Uterus (tissue), 4 donors: ENCODE measurements around the gene FAM3C. TPM values are rescaled to one million over a fixed set of nuclear protein-coding genes. Genes with fewer than 3 reads are reported as not detected.
"Not testable (repeated sequence)": the region's sequence is repeated elsewhere in the genome, so short reads cannot be mapped to it uniquely, and the experiment has no call there.

Experiments used
- DNase-seq, 2 donors: peaks; one replicate each; pipeline ENCODE4 v3.0.0-alpha.2; 2019 to 2020
- H3K27ac ChIP-seq, 2 donors: fragments of 200-600 bp; sonication (generic); 1 replicate in 1 of 2; 2 replicates in 1 of 2; pipeline ENCODE4 v1.5.1; 2016 to 2018
- H3K27me3 ChIP-seq, 2 donors: fragments of 200-600 bp; sonication (generic); one replicate each; pipeline ENCODE4 v1.5.1; 2018 to 2019; ENCODE audit warnings: control low read depth in 1 of 2
- H3K36me3 ChIP-seq, 2 donors: fragments of 200-600 bp; sonication (generic); one replicate each; pipeline ENCODE4 v1.5.1; 2019; ENCODE audit warnings: control low read depth in 1 of 2
- H3K4me1 ChIP-seq, 2 donors: fragments of 200-600 bp; sonication (generic); one replicate each; pipeline ENCODE4 v1.5.1; 2018 to 2019; ENCODE audit warnings: control low read depth in 1 of 2
- H3K4me3 ChIP-seq, 2 donors: fragments of 200-600 bp; sonication (generic); 1 replicate in 1 of 2; 2 replicates in 1 of 2; pipeline ENCODE4 v1.5.1; 2018 to 2019; ENCODE audit warnings: mild to moderate bottlenecking in 1 of 2
- H3K9me3 ChIP-seq, 2 donors: fragments of 200-600 bp; sonication (generic); one replicate each; pipeline ENCODE4 v1.5.1; 2019; ENCODE audit warnings: control low read depth in 1 of 2
- POLR2A ChIP-seq, 2 donors: fragments of 450-650 bp; IDR thresholded peaks; one replicate each; pipeline ENCODE4 v1.6.1; 2016; ENCODE audit warnings: antibody characterized with exemption in 2 of 2, mild to moderate bottlenecking in 1 of 2, moderate library complexity in 1 of 2
- intact Hi-C: fragments of 100-400 bp; cut with DNase I; formaldehyde crosslinking; loops from one replicate; pipeline ENCODE4 v1.15.1; 2023; ENCODE audit warnings: low total_unique reads
- total RNA-seq, 4 donors: library from RNA; depleted of rRNA in 3 of 4; stranded (reverse); fragments of >200 nt in 3 of 4; gene quantifications; one replicate each; pipeline versions ENCODE4 v1.1.0 to v1.2.4, GENCODE V29; 2014 to 2023
- TF ChIP-seq, protein P1 (sequence below), 4 experiments: fragments of 200-600 bp in 2 of 4; fragments of 450-650 bp in 2 of 4; sonication (generic) in 2 of 4; IDR thresholded peaks; one replicate each; pipeline ENCODE4 v1.5.1; 2016 to 2019; ENCODE audit warnings: antibody characterized with exemption in 4 of 4, mild to moderate bottlenecking in 2 of 4, moderate library complexity in 1 of 4
- donor health status: DM: yes; HTN: yes; CAD: no.

Gene FAM3C
- total RNA-seq, 4 donors from 2014 or later: 36.1 to 104 (median 65.8) TPM

DNA sequence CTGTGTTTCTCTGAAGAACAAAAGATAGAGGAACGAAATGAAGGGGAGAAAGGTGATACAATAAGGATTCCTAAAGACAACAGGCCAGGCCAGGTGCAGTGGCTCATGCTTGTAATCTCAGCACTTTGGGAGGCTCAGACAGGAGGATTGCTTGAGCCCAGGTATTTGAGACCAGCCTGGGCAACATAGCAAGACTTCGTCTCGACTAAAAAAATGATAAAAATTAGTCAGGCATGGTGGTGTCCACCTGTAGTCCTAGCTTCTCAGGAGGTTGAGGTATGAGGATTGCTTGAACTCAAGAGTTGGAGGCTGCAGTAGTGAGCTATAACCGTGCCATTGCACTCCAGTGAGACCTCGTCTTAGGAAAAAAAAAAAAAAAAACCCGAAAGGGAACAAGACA lies 41.4 kb upstream of the FAM3C start:
- no peaks in the 10 kb centered on the region for H3K9me3 ChIP-seq
- TF ChIP-seq POLR2A (IDR thresholded peaks at IDR 0.05): no peak
- TF ChIP-seq, protein P1, sequence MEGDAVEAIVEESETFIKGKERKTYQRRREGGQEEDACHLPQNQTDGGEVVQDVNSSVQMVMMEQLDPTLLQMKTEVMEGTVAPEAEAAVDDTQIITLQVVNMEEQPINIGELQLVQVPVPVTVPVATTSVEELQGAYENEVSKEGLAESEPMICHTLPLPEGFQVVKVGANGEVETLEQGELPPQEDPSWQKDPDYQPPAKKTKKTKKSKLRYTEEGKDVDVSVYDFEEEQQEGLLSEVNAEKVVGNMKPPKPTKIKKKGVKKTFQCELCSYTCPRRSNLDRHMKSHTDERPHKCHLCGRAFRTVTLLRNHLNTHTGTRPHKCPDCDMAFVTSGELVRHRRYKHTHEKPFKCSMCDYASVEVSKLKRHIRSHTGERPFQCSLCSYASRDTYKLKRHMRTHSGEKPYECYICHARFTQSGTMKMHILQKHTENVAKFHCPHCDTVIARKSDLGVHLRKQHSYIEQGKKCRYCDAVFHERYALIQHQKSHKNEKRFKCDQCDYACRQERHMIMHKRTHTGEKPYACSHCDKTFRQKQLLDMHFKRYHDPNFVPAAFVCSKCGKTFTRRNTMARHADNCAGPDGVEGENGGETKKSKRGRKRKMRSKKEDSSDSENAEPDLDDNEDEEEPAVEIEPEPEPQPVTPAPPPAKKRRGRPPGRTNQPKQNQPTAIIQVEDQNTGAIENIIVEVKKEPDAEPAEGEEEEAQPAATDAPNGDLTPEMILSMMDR (IDR thresholded peaks at IDR 0.05): no peak
- peak overlapping the region; percentile 60 to 78 for H3K27ac ChIP-seq
- H3K4me1 ChIP-seq: no peaks in the 10 kb centered on the region
- H3K27me3 ChIP-seq: no peaks in the 10 kb centered on the region
- DNase-seq: no peak
- intact Hi-C loops: no loop called here
- no peaks in the 10 kb centered on the region for H3K36me3 ChIP-seq
- H3K4me3 ChIP-seq: no peak overlapping the region

DNA sequence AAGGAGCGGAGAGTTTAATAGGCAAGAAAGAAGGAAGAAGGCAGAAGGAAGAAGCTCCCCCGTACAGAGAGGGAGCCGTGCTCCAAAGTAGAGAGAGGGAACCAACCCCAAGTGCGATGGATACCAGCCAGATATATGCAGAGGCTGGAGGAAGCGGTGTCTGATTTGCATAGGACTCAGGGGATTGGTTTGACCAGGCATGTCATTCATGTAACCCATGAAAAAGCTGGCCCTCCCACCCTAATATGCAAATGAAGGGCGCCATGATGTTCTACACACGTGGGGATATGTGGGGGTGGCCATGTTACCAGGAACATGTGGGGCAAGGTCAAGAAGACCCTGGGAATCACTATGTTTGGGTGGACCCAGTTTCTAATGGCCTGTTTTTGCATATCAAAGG lies 40.6 kb upstream of the FAM3C start:
- TF ChIP-seq POLR2A (IDR thresholded peaks at IDR 0.05): no peak
- TF ChIP-seq, protein P1 (IDR thresholded peaks at IDR 0.05): no peak
- H3K4me1 ChIP-seq: no peaks in the 10 kb centered on the region
- H3K9me3 ChIP-seq: no peaks in the 10 kb centered on the region

DNA sequence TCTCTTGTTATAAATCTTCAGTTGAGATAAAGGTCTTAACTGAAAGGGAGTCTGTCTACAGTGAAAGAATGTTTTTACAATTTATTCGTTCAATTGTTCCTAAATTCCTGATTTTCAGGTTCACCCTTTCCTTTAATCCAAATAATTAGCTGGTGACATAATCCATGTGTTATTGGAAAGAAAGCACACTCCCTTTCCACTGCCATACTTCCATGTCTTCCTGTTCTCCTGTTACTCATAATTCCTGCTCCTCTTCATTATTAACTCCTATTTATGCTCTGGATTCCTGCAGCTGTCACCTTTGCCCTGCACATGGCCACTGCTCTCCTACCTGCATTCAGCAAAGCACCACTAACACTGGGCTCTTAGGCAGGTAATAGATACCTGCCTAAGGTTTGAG lies 40.0 kb upstream of the FAM3C start:
- Histone ChIP-seq H3K27ac (no peak overlapping the region), H3K27me3 (no peaks in the 10 kb centered on the region), H3K4me3 (no peak overlapping the region), H3K4me1 (no peaks in the 10 kb centered on the region), H3K9me3 (no peaks in the 10 kb centered on the region), H3K36me3 (no peaks in the 10 kb centered on the region)
- intact Hi-C loops: no loop called here
- TF ChIP-seq, protein P1 (IDR thresholded peaks at IDR 0.05): no peak
- no peak for TF ChIP-seq POLR2A (IDR thresholded peaks at IDR 0.05)
- no peak for DNase-seq

More for the DNA sequence above, 40.6 kb upstream of the FAM3C start:
- Histone ChIP-seq H3K36me3 (no peaks in the 10 kb centered on the region), H3K27ac (no peak overlapping the region), H3K27me3 (no peaks in the 10 kb centered on the region), H3K4me3 (no peak overlapping the region)
- intact Hi-C loops: no loop called here
- no peak for DNase-seq

DNA sequence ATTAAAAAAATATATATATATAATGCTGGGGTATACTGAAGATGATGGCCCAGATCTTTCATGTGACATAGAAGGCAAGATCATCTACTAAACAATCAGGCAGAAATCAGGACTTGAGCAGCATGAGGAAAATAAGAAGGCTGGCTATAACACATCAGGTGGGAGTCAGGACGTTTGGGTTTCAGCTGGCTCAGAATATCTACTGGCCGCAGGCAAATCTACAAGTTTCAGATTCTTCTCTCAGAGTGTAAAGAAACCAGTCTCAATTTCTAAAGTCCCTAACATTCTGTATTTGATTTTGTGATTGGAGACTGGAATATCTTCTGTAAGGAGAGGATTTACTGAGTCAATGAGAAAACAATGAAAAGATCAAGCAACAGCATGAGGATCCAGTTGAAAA lies 37.7 kb upstream of the FAM3C start:
- no peak for DNase-seq
- Histone ChIP-seq H3K27ac (no peak overlapping the region), H3K27me3 (no peaks in the 10 kb centered on the region), H3K4me1 (no peaks in the 10 kb centered on the region), H3K4me3 (no peak overlapping the region), H3K9me3 (no peaks in the 10 kb centered on the region), H3K36me3 (no peaks in the 10 kb centered on the region)
- TF ChIP-seq, protein P1 (IDR thresholded peaks at IDR 0.05): no peak
- no peak for TF ChIP-seq POLR2A (IDR thresholded peaks at IDR 0.05)
- intact Hi-C loops: no loop called here

DNA sequence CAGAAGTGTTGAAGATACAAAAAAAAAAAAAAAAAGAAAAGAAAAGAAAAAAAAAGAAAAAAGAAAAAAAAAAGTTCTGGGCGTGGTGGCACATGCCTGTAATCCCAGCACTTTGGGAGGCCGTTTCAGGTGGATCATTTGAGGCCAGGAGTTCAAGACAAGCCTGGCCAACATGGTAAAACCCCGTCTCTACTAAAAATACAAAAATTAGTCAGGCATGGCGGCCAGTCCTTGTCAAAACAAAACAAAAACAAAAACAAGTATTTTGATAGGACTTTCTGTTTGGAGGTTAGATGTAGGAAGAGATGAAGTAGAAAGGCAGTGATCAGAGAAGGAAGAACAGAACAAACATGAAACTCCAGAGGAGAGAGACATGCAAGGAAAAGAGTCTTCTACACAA lies 36.4 kb upstream of the FAM3C start:
- H3K9me3 ChIP-seq, H3K27me3 ChIP-seq, intact Hi-C loops, H3K4me3 ChIP-seq, H3K4me1 ChIP-seq, DNase-seq, H3K27ac ChIP-seq, H3K36me3 ChIP-seq: not testable (repeated sequence)

DNA sequence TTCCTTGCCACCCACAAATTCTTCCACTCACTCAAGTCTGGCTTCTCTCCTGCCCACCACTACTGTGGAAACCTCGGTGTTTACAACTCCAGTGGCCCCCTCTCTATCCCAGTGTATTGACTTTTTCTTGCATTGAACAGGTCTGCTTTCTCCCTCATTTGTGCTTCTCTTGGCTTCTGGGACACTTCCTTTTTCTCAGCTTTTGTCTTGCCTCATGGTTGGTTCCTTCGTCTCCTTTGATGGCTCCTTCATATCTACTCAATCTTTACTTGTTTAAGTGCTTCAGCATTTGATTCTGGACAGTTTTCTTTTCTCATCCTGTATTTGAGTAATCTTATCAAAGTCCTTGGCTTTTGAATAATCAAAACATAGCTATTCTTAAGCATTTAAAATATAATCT lies 35.9 kb upstream of the FAM3C start:
- Histone ChIP-seq H3K27me3 (no peaks in the 10 kb centered on the region), H3K4me1 (no peaks in the 10 kb centered on the region), H3K9me3 (no peaks in the 10 kb centered on the region), H3K4me3 (no peak overlapping the region), H3K27ac (no peak overlapping the region), H3K36me3 (no peaks in the 10 kb centered on the region)
- TF ChIP-seq POLR2A (IDR thresholded peaks at IDR 0.05): no peak
- TF ChIP-seq, protein P1 (IDR thresholded peaks at IDR 0.05): no peak
- intact Hi-C loops: no loop called here
- no peak for DNase-seq
